Fibroblast of lung (primary cell): Measurements from ENCODE around the gene EML1. TPM values are rescaled to one million over a fixed set of nuclear protein-coding genes. Genes with fewer than 3 reads are reported as not detected.

Experiments used
- DNase-seq, 2 donors: peaks; one replicate each; pipeline versions ENCODE4 v3.0.0 to v3.0.0-alpha.2; 2010; ENCODE audit warnings: low read depth in 2 of 2
- H2AFZ ChIP-seq: 2 replicates; pipeline ENCODE4 v1.5.1; 2012; ENCODE audit warnings: low read length, control low read depth, inconsistent platforms
- H3K27ac ChIP-seq: 2 replicates; pipeline ENCODE4 v1.5.1; 2011; ENCODE audit warnings: low read length, control low read depth; ENCODE audit not compliant: insufficient read depth
- H3K27me3 ChIP-seq: 2 replicates; pipeline ENCODE4 v1.5.1; 2011; ENCODE audit warnings: mild to moderate bottlenecking, low read length; ENCODE audit not compliant: control insufficient read depth, insufficient read depth
- H3K36me3 ChIP-seq: 2 replicates; pipeline ENCODE4 v1.5.1; 2011; ENCODE audit warnings: low read length; ENCODE audit not compliant: control insufficient read depth, insufficient read depth
- H3K4me1 ChIP-seq: 2 replicates; pipeline ENCODE4 v1.5.1; 2011; ENCODE audit warnings: low read length; ENCODE audit not compliant: control insufficient read depth, insufficient read depth; ENCODE audit errors: extremely low read depth
- H3K4me2 ChIP-seq: 2 replicates; pipeline ENCODE4 v1.5.1; 2011; ENCODE audit warnings: low read length, control low read depth; ENCODE audit not compliant: insufficient read depth; ENCODE audit errors: extremely low read depth
- H3K4me3 ChIP-seq, 4 experiments: fragments of 200-600 bp in 1 of 4; sonication (generic) in 1 of 4; replicated peaks in 1 of 4; 2 replicates each; pipeline ENCODE4 v1.5.1; 2011 to 2016; ENCODE audit warnings: low read length in 4 of 4, low read depth in 3 of 4, mild to moderate bottlenecking in 3 of 4, control low read depth in 2 of 4, inconsistent platforms in 1 of 4, mixed read lengths in 1 of 4; ENCODE audit not compliant: insufficient read depth in 1 of 4; ENCODE audit errors: control extremely low read depth in 1 of 4
- H3K79me2 ChIP-seq: 2 replicates; pipeline ENCODE4 v1.5.1; 2012; ENCODE audit warnings: mild to moderate bottlenecking, low read length, inconsistent platforms; ENCODE audit not compliant: control insufficient read depth, insufficient read depth
- H3K9ac ChIP-seq: 2 replicates; pipeline ENCODE4 v1.5.1; 2011; ENCODE audit warnings: mild to moderate bottlenecking, low read length, control low read depth; ENCODE audit not compliant: insufficient read depth
- H3K9me3 ChIP-seq: 2 replicates; pipeline ENCODE4 v1.5.1; 2012; ENCODE audit warnings: low read depth, low read length; ENCODE audit not compliant: control insufficient read depth, insufficient read depth
- H4K20me1 ChIP-seq: 2 replicates; pipeline ENCODE4 v1.5.1; 2011; ENCODE audit warnings: low read length; ENCODE audit not compliant: control insufficient read depth, insufficient read depth; ENCODE audit errors: extremely low read depth
- EZH2 ChIP-seq: IDR thresholded peaks from 2 replicates; pipeline ENCODE4 v1.5.1; 2012; ENCODE audit warnings: low read length, control low read depth, mild to moderate bottlenecking; ENCODE audit errors: missing control alignments
- polyA plus RNA-seq, 2 donors: library from polyadenylated mRNA; depleted of rRNA in 1 of 2; stranded (reverse) in 1 of 2; unstranded in 1 of 2; fragments of >200 nt; gene quantifications; 2 replicates each; pipeline ENCODE4 v1.2.1, GENCODE V29; 2011 to 2012; ENCODE audit warnings: missing spikeins in 1 of 2
- total RNA-seq: library from RNA; depleted of rRNA; stranded (reverse); fragments of >200 nt; gene quantifications from 2 replicates; pipeline ENCODE4 v1.2.1, GENCODE V29; 2014
- TF ChIP-seq, protein P1 (sequence below), 2 donors: IDR thresholded peaks in 1 of 2; conservative IDR thresholded peaks in 1 of 2; 1 replicate in 1 of 2; 2 replicates in 1 of 2; pipeline ENCODE4 v1.5.1; 2011 to 2012; ENCODE audit warnings: low read length in 2 of 2, control low read depth in 1 of 2, inconsistent platforms in 1 of 2, low read depth in 1 of 2, mild to moderate bottlenecking in 1 of 2

The EML1 gene
- total and polyA plus RNA-seq, 2 donors (not counting 1 experiment from before 2014, with no cell fraction given), result 22.4 to 74.5 TPM

DNA sequence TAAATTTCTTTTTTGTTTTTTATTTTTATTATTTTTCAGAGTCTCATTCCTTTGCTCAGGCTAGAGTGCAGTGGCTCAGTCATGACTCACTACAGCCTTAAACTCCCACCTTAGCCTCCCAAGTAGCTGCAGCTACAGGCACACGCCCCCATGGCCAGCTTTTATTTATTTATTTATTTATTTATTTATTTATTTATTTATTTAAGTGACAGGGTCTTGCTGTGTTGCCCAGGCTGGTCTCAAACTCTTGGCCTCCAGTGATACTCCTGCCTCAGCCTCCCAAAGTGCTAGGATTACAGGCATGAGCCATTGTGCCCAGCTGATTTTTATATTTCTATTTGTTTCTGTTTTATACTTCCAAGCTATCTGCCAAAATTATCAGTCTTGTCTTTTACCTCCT lies 182.8 kb downstream of the EML1 start:
- H3K79me2 ChIP-seq, result peaks cover 3% of the 10 kb centered on the region
- no peak overlapping the region for H3K4me3 ChIP-seq
- DNase-seq, result no peak
- H3K9me3 ChIP-seq, result no peaks in the 10 kb centered on the region
- no peak overlapping the region for H3K4me2 ChIP-seq
- no peak overlapping the region for H3K9ac ChIP-seq
- H3K27ac ChIP-seq, result no peak overlapping the region
- H3K4me1 ChIP-seq, result no peaks in the 10 kb centered on the region
- H3K27me3 ChIP-seq, result no peaks in the 10 kb centered on the region
- TF ChIP-seq, protein P1, sequence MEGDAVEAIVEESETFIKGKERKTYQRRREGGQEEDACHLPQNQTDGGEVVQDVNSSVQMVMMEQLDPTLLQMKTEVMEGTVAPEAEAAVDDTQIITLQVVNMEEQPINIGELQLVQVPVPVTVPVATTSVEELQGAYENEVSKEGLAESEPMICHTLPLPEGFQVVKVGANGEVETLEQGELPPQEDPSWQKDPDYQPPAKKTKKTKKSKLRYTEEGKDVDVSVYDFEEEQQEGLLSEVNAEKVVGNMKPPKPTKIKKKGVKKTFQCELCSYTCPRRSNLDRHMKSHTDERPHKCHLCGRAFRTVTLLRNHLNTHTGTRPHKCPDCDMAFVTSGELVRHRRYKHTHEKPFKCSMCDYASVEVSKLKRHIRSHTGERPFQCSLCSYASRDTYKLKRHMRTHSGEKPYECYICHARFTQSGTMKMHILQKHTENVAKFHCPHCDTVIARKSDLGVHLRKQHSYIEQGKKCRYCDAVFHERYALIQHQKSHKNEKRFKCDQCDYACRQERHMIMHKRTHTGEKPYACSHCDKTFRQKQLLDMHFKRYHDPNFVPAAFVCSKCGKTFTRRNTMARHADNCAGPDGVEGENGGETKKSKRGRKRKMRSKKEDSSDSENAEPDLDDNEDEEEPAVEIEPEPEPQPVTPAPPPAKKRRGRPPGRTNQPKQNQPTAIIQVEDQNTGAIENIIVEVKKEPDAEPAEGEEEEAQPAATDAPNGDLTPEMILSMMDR (conservative IDR thresholded peaks at IDR 0.05 in 1 of 2, IDR thresholded peaks at IDR 0.05 in 1 of 2; ENCODE audit: low read depth in 1 of 2, low read length in 2 of 2), result no peak
- no peak for TF ChIP-seq EZH2
- no peaks in the 10 kb centered on the region for H3K36me3 ChIP-seq
- H2AFZ ChIP-seq, result no peak overlapping the region
- no peaks in the 10 kb centered on the region for H4K20me1 ChIP-seq

DNA sequence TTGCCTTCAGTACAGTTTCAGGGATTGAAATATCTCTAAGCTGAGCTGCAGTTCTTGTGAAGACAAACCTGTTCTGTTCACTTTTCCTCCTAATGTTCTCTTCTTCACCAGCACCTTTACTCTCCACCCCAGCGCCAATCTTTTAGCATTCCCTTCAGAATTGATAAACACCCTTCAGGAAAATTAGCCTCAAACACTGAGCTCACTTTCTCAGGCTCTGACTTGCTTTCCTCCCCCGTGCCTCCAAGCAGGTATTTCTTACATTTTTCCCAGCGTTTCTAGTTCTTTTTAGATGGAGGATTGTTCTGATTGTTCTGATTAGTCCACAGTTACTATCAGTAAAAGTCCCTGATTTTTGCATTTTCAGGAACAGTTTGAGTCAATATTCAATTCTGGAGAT lies 183.5 kb downstream of the EML1 start:
- Histone ChIP-seq H4K20me1 (no peaks in the 10 kb centered on the region), H3K4me1 (no peaks in the 10 kb centered on the region), H3K4me3 (no peak overlapping the region), H3K4me2 (no peak overlapping the region), H3K36me3 (no peaks in the 10 kb centered on the region), H3K9ac (no peak overlapping the region), H3K27ac (no peak overlapping the region), H3K9me3 (no peaks in the 10 kb centered on the region), H3K27me3 (no peaks in the 10 kb centered on the region), H3K79me2 (peaks cover 3% of the 10 kb centered on the region), H2AFZ (no peak overlapping the region)
- no peak for TF ChIP-seq EZH2
- TF ChIP-seq, protein P1 (conservative IDR thresholded peaks at IDR 0.05 in 1 of 2, IDR thresholded peaks at IDR 0.05 in 1 of 2; ENCODE audit: low read depth in 1 of 2, low read length in 2 of 2), result no peak
- DNase-seq, result no peak

DNA sequence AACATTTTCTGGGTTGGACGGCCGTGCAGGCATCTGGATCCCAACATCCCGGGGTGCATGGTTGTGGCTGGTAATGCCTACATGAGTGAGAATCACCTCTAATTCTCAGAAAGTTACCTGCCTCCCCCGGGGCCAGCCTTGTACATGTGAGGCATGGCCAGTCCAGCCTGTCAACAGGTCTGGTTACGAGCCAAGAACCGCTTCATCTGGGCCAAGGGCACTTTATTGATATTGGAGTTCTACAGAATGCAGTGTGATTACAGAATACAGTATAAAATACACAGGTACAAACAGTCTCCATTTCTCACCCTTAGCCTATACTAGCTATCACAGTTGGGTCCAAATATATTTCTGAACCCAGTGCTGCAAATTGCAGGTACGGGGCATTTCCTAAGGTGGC lies 187.1 kb downstream of the EML1 start:
- H3K4me3 ChIP-seq, result no peak overlapping the region
- no peak overlapping the region for H3K27ac ChIP-seq
- H2AFZ ChIP-seq, result no peak overlapping the region
- TF ChIP-seq EZH2, result no peak
- TF ChIP-seq, protein P1 (conservative IDR thresholded peaks at IDR 0.05 in 1 of 2, IDR thresholded peaks at IDR 0.05 in 1 of 2; ENCODE audit: low read depth in 1 of 2, low read length in 2 of 2), result no peak
- no peak for DNase-seq
- H3K4me1 ChIP-seq, result no peaks in the 10 kb centered on the region
- H3K9ac ChIP-seq, result no peak overlapping the region
- H3K9me3 ChIP-seq, result no peaks in the 10 kb centered on the region
- H3K4me2 ChIP-seq, result no peak overlapping the region
- no peaks in the 10 kb centered on the region for H3K27me3 ChIP-seq
- no peaks in the 10 kb centered on the region for H4K20me1 ChIP-seq
- no peaks in the 10 kb centered on the region for H3K36me3 ChIP-seq
- no peaks in the 10 kb centered on the region for H3K79me2 ChIP-seq
